Measurements from ENCODE around the gene CASTOR1.

DNA sequence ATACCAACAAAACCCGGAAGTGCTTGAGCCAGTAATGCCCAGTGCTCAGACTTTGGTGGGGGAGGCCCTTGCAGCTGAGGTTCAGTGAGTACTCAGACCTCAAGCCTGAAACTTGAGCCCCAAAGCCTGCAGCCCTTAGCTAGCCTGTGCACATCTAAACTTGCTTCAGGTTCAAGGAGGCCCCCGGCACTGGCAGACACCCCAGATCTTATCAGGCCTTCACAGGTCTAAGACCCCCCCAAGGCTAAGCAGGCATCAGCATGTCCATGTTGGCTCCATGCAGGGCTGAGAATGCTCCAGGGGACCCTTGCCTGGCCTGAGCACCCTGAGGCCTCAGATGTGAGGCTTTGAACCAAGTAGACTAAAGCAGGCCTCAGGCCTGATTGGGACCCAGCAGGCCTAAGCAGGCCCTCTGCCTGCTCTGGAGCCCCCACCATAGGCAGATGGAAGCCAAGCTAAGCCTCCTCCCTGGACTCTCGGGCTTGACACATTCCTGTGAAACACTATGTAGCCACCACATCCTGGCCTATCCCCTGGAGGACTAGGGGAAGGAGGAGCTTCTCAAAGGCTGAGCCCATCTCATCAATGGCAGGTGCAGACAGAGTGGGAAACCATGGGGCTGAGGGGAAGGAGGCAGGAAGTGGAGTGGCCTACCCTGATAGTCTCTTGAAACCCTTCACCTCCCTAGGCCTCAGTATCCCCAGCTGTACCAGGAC lies 1.2 kb upstream of the CASTOR1 start:
- TF ChIP-seq, protein P1, sequence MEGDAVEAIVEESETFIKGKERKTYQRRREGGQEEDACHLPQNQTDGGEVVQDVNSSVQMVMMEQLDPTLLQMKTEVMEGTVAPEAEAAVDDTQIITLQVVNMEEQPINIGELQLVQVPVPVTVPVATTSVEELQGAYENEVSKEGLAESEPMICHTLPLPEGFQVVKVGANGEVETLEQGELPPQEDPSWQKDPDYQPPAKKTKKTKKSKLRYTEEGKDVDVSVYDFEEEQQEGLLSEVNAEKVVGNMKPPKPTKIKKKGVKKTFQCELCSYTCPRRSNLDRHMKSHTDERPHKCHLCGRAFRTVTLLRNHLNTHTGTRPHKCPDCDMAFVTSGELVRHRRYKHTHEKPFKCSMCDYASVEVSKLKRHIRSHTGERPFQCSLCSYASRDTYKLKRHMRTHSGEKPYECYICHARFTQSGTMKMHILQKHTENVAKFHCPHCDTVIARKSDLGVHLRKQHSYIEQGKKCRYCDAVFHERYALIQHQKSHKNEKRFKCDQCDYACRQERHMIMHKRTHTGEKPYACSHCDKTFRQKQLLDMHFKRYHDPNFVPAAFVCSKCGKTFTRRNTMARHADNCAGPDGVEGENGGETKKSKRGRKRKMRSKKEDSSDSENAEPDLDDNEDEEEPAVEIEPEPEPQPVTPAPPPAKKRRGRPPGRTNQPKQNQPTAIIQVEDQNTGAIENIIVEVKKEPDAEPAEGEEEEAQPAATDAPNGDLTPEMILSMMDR (tag by site-specific recombination; IDR thresholded peaks at IDR 0.05), result no peak
- TF ChIP-seq ZNF600 (tag by site-specific recombination; IDR thresholded peaks at IDR 0.05) (no peak), ZBTB20 (tag by site-specific recombination; IDR thresholded peaks at IDR 0.05) (no peak), ZNF768 (tag by site-specific recombination; IDR thresholded peaks at IDR 0.05) (no peak), ZNF174 (tag by site-specific recombination; IDR thresholded peaks at IDR 0.05) (no peak), ZNF274 (IDR thresholded peaks at IDR 0.05; ENCODE audit: low read length) (no peak), ZNF274 (tag by site-specific recombination; IDR thresholded peaks at IDR 0.05; ENCODE audit: borderline replicate concordance) (no peak), ZNF629 (tag by site-specific recombination; IDR thresholded peaks at IDR 0.05) (no peak), ZNF830 (tag by site-specific recombination; IDR thresholded peaks at IDR 0.05; ENCODE audit: low read depth) (no peak), ZNF239 (tag by site-specific recombination; IDR thresholded peaks at IDR 0.05) (no peak), ZBTB8A (tag by site-specific recombination; IDR thresholded peaks at IDR 0.05) (no peak), MEIS1 (CRISPR knock-in tag; IDR thresholded peaks at IDR 0.05; ENCODE audit: borderline replicate concordance) (no peak), HOXA7 (CRISPR knock-in tag; IDR thresholded peaks at IDR 0.05; ENCODE audit: borderline replicate concordance) (no peak), ZNF148 (tag by site-specific recombination; IDR thresholded peaks at IDR 0.05; ENCODE audit: borderline replicate concordance) (no peak)
- TF ChIP-seq, protein P2, sequence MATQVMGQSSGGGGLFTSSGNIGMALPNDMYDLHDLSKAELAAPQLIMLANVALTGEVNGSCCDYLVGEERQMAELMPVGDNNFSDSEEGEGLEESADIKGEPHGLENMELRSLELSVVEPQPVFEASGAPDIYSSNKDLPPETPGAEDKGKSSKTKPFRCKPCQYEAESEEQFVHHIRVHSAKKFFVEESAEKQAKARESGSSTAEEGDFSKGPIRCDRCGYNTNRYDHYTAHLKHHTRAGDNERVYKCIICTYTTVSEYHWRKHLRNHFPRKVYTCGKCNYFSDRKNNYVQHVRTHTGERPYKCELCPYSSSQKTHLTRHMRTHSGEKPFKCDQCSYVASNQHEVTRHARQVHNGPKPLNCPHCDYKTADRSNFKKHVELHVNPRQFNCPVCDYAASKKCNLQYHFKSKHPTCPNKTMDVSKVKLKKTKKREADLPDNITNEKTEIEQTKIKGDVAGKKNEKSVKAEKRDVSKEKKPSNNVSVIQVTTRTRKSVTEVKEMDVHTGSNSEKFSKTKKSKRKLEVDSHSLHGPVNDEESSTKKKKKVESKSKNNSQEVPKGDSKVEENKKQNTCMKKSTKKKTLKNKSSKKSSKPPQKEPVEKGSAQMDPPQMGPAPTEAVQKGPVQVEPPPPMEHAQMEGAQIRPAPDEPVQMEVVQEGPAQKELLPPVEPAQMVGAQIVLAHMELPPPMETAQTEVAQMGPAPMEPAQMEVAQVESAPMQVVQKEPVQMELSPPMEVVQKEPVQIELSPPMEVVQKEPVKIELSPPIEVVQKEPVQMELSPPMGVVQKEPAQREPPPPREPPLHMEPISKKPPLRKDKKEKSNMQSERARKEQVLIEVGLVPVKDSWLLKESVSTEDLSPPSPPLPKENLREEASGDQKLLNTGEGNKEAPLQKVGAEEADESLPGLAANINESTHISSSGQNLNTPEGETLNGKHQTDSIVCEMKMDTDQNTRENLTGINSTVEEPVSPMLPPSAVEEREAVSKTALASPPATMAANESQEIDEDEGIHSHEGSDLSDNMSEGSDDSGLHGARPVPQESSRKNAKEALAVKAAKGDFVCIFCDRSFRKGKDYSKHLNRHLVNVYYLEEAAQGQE (tag by site-specific recombination; IDR thresholded peaks at IDR 0.05), result no peak
